RWPE2 (cell line): Measurements from ENCODE around the gene PARP16.
A peak's percentile ranks its signal among the peaks of the same experiment; 100 is the strongest.

Experiments
- ATAC-seq: fragments of 200-7000 bp; cut with Tn5 transposase; 3 replicates; pipeline ENCODE4 v1.9.1; 2021; ENCODE audit warnings: low read depth
- DNase-seq: peaks from one replicate; pipeline ENCODE4 v3.0.0-alpha.2; 2020; ENCODE audit warnings: low spot score
- H3K27ac ChIP-seq: fragments of 450-650 bp; 2 replicates; pipeline ENCODE4 v1.5.1; 2017; ENCODE audit warnings: mild to moderate bottlenecking; ENCODE audit not compliant: poor library complexity, severe bottlenecking
- H3K27me3 ChIP-seq: fragments of 250-450 bp; sonication (Bioruptor Pico); 2 replicates; pipeline ENCODE4 v1.5.1; 2021; ENCODE audit warnings: mild to moderate bottlenecking, moderate library complexity; ENCODE audit not compliant: insufficient read depth, poor library complexity, severe bottlenecking
- H3K36me3 ChIP-seq: fragments of 250-450 bp; sonication (Bioruptor Pico); 2 replicates; pipeline ENCODE4 v1.5.1; 2020; ENCODE audit warnings: low read depth, mild to moderate bottlenecking, moderate library complexity
- H3K4me1 ChIP-seq: fragments of 250-450 bp; sonication (Bioruptor Pico); 2 replicates; pipeline ENCODE4 v1.5.1; 2021; ENCODE audit warnings: mild to moderate bottlenecking, moderate library complexity; ENCODE audit not compliant: insufficient read depth, poor library complexity, severe bottlenecking
- H3K4me3 ChIP-seq: fragments of 250-450 bp; sonication (Bioruptor Pico); 2 replicates; pipeline ENCODE4 v1.5.1; 2021; ENCODE audit warnings: mild to moderate bottlenecking, moderate library complexity; ENCODE audit not compliant: severe bottlenecking
- H3K9me3 ChIP-seq: fragments of 250-450 bp; sonication (Bioruptor Pico); 2 replicates; pipeline ENCODE4 v1.5.1; 2021; ENCODE audit warnings: mild to moderate bottlenecking, moderate library complexity; ENCODE audit not compliant: severe bottlenecking
- TF ChIP-seq, protein P1 (sequence below): fragments of 450-650 bp; IDR thresholded peaks from one replicate; pipeline ENCODE4 v1.5.1; 2017; ENCODE audit warnings: mild to moderate bottlenecking, moderate library complexity; ENCODE audit not compliant: poor library complexity, severe bottlenecking

Gene PARP16

DNA sequence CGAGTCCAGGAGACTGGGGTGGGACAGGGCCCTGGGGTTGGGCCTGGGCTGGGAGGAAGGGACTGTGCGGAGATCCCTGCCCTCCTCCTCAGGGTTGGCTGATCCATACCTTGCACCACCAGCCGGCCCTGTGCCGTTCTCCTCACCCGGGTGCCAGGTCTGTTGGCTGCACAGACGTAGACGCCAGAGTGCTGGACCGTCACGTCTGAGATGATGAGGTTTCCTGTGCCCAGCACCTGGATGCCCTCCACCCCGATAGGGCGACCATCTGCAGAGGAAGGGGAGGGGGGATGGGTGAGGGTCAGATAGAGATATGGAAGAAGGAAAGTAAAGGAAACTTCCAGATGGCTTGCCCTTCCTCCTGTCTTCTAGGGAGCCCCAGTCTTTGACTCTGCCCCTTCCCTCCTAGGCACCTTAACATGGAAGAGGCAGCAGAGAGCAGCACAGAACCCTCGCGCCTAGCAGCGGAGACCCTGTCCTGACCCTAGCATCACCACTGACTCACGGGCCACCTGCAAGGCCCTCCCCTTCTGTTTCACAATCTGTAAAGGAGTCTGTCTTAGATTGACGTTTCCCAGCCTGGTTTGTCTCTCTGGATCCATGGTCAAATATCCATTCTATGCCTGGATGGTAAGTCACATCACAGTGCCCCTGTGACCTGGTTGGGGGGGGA is 46.6 kb upstream of the PARP16 start:
- DNase-seq (no peak), ATAC-seq (peak; percentile 49)
- no peaks in the 10 kb centered on the region for H3K27me3 ChIP-seq
- no peaks in the 10 kb centered on the region for H3K4me1 ChIP-seq
- H3K36me3 ChIP-seq, result no peaks in the 10 kb centered on the region
- no peak overlapping the region for H3K4me3 ChIP-seq
- no peaks in the 10 kb centered on the region for H3K9me3 ChIP-seq
- H3K27ac ChIP-seq, result no peak overlapping the region
- TF ChIP-seq, protein P1, sequence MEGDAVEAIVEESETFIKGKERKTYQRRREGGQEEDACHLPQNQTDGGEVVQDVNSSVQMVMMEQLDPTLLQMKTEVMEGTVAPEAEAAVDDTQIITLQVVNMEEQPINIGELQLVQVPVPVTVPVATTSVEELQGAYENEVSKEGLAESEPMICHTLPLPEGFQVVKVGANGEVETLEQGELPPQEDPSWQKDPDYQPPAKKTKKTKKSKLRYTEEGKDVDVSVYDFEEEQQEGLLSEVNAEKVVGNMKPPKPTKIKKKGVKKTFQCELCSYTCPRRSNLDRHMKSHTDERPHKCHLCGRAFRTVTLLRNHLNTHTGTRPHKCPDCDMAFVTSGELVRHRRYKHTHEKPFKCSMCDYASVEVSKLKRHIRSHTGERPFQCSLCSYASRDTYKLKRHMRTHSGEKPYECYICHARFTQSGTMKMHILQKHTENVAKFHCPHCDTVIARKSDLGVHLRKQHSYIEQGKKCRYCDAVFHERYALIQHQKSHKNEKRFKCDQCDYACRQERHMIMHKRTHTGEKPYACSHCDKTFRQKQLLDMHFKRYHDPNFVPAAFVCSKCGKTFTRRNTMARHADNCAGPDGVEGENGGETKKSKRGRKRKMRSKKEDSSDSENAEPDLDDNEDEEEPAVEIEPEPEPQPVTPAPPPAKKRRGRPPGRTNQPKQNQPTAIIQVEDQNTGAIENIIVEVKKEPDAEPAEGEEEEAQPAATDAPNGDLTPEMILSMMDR, result no peak

DNA sequence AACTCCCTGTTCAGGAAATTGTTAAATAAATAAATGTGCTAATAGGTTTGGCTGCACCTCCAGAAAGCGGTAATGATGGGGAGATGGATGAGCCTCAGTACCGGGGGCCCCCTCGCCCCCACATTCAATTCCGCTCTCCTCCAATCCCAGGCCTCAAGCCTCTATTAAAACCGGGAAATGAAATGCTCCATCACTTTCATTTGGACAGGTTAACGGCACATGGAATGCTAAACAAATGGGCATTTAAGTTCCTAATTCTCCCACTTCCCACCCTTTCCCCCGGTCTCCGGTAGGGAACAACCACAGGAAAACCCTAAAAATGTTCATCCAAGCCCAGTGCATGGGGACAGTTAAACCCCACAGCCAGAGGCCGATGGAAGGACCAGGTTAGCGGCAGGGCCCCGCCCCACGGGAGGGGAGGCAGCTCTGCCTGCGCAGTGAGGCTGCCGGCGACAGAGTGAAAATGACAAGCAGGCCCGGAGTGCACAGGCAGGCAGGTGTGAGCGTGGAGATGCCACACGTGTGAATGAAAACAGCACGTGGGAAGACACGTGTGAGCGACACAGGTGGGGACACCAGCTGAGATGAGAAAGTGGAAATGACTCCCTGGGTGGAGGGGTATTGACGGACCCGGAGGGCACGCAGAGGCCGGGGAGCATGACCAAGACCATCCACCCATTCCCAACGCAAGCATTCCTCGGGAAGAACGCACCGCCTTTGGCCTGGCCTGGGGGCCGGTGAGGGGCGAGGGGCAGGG is 45.9 kb upstream of the PARP16 start:
- DNase-seq, result no peak
- H3K4me1 ChIP-seq, result no peaks in the 10 kb centered on the region
- TF ChIP-seq, protein P1, result no peak

DNA sequence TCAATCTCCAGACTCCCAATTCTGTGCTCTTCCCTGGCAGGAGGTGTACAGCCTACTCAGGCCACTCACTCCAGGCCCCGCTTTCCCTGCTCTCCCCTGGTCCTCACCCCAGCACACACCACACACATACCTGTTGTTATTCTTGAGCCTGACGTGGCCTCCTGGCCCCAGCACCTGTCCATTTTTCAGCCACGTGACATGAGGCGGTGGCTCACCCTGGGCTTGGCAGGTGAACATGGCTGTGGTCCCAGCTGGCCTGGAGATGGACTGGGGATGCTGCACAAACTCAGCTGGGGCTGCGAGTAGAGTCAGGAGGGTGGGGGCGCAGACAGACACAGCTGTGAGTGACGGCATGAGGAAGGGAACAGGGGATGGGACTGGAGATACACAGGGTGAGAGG is 45.1 kb upstream of the PARP16 start:
- DNase-seq (no peak), ATAC-seq (no peak; the same call in 2 of the 3 replicates)
- Histone ChIP-seq H3K36me3 (no peaks in the 10 kb centered on the region), H3K4me3 (no peak overlapping the region), H3K9me3 (no peaks in the 10 kb centered on the region), H3K27me3 (no peaks in the 10 kb centered on the region), H3K27ac (no peak overlapping the region), H3K4me1 (no peaks in the 10 kb centered on the region)
- TF ChIP-seq, protein P1, result no peak

More for the DNA sequence above, 45.9 kb upstream of the PARP16 start:
- Histone ChIP-seq H3K4me3 (no peak overlapping the region), H3K36me3 (no peaks in the 10 kb centered on the region), H3K27me3 (no peaks in the 10 kb centered on the region), H3K27ac (no peak overlapping the region), H3K9me3 (no peaks in the 10 kb centered on the region)
- no peak for ATAC-seq

DNA sequence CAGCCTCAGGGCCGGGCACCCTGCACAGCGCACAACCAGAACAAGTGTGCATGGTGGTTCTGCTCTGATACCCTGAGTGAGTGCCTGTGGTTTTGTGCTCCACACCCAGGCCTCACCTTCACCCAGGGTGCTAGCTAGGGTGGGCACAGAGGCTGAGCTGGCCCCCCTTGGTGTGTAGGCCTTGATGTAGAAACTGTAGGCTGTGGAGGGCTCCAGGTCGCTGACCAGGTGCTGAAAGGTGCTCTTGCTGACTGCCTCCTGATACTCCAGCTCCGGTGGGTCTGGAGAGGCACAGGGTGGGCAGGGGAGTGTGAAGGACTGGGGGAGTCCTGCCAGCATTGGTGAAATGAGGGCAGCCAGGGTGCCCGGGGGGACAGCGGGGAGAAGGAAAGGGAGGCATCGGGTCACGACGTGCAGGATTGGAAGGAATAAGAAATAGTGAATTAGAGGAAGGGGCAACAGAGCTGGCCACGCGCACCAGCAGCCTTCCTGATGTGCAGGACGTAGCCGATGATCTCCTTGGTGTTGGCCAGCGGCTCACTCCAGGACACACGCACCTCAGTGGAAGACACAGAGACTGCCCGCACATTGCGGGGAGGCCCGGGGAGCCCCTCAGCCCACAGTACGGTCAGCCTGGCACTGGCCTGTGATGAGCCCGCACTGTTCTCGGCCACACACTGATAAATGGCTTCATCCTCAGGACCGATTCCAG is 44.4 kb upstream of the PARP16 start:
- no peak overlapping the region for H3K4me3 ChIP-seq
- H3K9me3 ChIP-seq, result no peaks in the 10 kb centered on the region
- H3K36me3 ChIP-seq, result no peaks in the 10 kb centered on the region
- ATAC-seq (no peak), DNase-seq (no peak)
- no peaks in the 10 kb centered on the region for H3K4me1 ChIP-seq
- TF ChIP-seq, protein P1, result no peak
- H3K27me3 ChIP-seq, result no peaks in the 10 kb centered on the region
- H3K27ac ChIP-seq, result no peak overlapping the region
